ENCODE measurements around the gene BRD9.
"Not testable (repeated sequence)": the region's sequence is repeated elsewhere in the genome, so short reads cannot be mapped to it uniquely, and the experiment has no call there.

The BRD9 gene

GRCh38 chr5:934381-934967 lies 41.9 kb upstream of the BRD9 start:
- not testable (repeated sequence) for H3K4me3 ChIP-seq (ENCODE audit: low read length); DNase-seq (ENCODE audit: low read depth)
- TF ChIP-seq, protein P1, sequence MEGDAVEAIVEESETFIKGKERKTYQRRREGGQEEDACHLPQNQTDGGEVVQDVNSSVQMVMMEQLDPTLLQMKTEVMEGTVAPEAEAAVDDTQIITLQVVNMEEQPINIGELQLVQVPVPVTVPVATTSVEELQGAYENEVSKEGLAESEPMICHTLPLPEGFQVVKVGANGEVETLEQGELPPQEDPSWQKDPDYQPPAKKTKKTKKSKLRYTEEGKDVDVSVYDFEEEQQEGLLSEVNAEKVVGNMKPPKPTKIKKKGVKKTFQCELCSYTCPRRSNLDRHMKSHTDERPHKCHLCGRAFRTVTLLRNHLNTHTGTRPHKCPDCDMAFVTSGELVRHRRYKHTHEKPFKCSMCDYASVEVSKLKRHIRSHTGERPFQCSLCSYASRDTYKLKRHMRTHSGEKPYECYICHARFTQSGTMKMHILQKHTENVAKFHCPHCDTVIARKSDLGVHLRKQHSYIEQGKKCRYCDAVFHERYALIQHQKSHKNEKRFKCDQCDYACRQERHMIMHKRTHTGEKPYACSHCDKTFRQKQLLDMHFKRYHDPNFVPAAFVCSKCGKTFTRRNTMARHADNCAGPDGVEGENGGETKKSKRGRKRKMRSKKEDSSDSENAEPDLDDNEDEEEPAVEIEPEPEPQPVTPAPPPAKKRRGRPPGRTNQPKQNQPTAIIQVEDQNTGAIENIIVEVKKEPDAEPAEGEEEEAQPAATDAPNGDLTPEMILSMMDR (conservative IDR thresholded peaks at IDR 0.05; ENCODE audit: low read depth, low read length): peak; percentile 44

GRCh38 chr5:933951-934350 lies 41.4 kb upstream of the BRD9 start:
- not testable (repeated sequence) for H3K4me3 ChIP-seq (ENCODE audit: low read length); DNase-seq (ENCODE audit: low read depth)

- no peak overlapping the region for H3K4me3 ChIP-seq (ENCODE audit: low read length)
- DNase-seq (ENCODE audit: low read depth): no peak
- TF ChIP-seq, protein P1 (conservative IDR thresholded peaks at IDR 0.05; ENCODE audit: low read depth, low read length): no peak
Measured at GRCh38 chr5:933251-933861, 40.8 kb upstream of the BRD9 start.

DNA sequence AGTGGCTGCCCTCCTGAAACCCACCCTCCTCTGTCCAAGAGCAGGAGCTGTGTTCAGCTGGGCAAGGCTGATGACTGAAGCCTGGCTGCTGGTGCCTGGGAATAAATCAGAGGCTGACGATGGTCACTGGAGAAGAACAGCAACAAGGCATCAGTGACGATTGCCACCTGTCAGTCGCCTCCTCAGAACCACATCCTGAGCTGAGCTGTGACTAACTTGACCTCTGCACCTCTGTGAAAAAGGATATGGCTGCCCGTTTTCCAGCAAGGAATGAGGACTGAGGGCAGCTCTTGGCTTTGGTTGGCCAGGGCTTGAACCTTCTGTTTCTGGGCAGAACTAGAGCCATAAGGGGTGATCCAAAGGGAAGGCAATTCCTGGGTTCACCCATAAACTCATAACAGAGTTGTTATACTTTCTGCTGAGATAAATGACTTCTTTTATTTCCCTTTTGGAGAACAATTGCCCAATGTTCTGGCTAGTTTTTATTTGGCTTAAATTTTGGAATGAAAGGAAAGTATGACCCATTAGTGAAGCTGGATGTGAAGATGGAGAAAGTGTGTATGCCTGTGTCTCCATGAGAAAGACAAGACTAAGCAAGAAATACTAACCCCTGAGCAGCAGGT lies 40.1 kb upstream of the BRD9 start:
- DNase-seq (ENCODE audit: low read depth): no peak
- H3K4me3 ChIP-seq (ENCODE audit: low read length): no peak overlapping the region
- TF ChIP-seq, protein P1 (conservative IDR thresholded peaks at IDR 0.05; ENCODE audit: low read depth, low read length): no peak

GRCh38 chr5:932151-932627 lies 39.6 kb upstream of the BRD9 start:
- TF ChIP-seq, protein P1 (conservative IDR thresholded peaks at IDR 0.05; ENCODE audit: low read depth, low read length): no peak
- no peak for DNase-seq (ENCODE audit: low read depth)
- no peak overlapping the region for H3K4me3 ChIP-seq (ENCODE audit: low read length)

DNA sequence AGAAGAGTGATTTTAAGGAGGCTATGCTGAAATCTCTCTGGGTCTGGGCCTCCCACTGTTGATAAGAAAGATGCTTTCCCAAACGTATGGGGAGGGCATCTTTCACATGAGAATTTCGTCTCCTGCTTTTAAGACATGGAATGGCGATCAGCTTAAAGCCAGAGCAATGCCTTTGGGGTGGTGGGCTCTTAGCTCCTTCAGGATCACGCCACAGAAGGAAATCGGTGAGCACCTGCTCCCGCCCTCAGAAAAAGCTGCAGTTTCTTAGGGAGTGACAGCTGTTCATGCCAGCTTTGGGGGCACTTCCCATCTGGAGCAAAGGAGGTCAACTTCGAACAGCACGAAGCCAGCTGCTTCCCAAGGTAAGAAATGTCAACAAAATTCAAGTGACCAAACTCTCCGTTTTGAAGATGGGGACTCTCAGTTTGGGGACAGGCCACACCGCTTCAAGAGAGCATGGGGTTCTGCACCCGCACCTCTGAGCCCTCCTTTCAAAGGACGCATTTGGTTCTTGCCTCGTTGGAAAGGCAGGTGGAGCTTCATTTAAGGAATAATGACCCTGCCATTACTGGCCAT lies 39.1 kb upstream of the BRD9 start:
- no peak overlapping the region for H3K4me3 ChIP-seq (ENCODE audit: low read length)
- DNase-seq (ENCODE audit: low read depth): no peak

GRCh38 chr5:930866-931265 lies 38.3 kb upstream of the BRD9 start:
- TF ChIP-seq, protein P1 (conservative IDR thresholded peaks at IDR 0.05; ENCODE audit: low read depth, low read length): no peak
- no peak for DNase-seq (ENCODE audit: low read depth)
- H3K4me3 ChIP-seq (ENCODE audit: low read length): no peak overlapping the region

More for the DNA sequence above, 39.1 kb upstream of the BRD9 start:
- TF ChIP-seq, protein P1 (conservative IDR thresholded peaks at IDR 0.05; ENCODE audit: low read depth, low read length): no peak
